Hematopoietic multipotent progenitor cell treated with erythropoietin and hydrocortisone succinate and interleukin-3 and kit ligand, for 4 days (in vitro differentiated cells): Measurements from ENCODE around the gene TTC36.
A peak's percentile ranks its signal among the peaks of the same experiment; 100 is the strongest.
"Not testable (repeated sequence)": the region's sequence is repeated elsewhere in the genome, so short reads cannot be mapped to it uniquely, and the experiment has no call there.

Experiments
- DNase-seq: peaks from one replicate; pipeline ENCODE4 v3.0.0-alpha.2; 2015

The TTC36 gene

GRCh38 chr11:118532852-118533768 lies 5.8 kb downstream of the TTC36 start:
- no peak for DNase-seq

GRCh38 chr11:118533769-118534729 lies 6.8 kb downstream of the TTC36 start:
- DNase-seq, result no peak

DNA sequence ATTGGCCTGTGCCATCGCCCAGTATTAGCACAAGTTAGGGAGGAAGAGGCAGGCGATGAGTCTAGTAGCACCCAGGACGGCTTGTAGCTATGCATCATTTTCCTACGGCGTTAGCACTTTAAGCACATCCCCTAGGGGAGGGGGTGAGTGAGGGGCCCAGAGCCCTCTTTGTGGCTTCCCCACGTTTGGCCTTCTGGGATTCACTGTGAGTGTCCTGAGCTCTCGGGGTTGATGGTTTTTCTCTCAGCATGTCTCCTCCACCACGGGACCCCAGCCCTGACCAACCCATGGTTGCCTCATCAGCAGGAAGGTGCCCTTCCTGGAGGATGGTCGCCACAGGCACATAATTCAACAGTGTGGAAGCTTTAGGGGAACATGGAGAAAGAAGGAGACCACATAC lies 8.0 kb downstream of the TTC36 start:
- no peak for DNase-seq

DNA sequence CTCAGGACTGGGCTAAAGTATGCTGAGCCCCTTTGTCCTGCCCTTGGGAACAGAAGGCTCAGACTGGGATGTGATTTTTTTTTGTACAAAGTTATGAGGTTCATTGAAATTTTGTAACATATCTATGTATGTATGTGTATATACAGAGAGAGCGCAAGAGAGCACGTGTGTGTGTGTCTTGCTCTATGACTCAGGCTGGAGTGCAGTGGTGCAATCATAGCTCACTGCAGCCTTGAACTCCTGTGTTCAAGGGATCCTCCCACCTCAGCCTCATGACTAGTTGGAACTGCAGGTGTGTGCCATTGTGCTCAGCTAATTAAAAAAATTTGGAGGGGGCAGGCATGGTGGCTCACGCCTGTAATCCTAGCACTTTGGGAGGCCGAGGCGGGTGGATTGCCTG lies 9.5 kb downstream of the TTC36 start:
- DNase-seq, result no peak

GRCh38 chr11:118537409-118537980 lies 10.2 kb downstream of the TTC36 start:
- DNase-seq, result no peak

GRCh38 chr11:118544010-118544646 lies 16.9 kb downstream of the TTC36 start:
- DNase-seq, result no peak

DNA sequence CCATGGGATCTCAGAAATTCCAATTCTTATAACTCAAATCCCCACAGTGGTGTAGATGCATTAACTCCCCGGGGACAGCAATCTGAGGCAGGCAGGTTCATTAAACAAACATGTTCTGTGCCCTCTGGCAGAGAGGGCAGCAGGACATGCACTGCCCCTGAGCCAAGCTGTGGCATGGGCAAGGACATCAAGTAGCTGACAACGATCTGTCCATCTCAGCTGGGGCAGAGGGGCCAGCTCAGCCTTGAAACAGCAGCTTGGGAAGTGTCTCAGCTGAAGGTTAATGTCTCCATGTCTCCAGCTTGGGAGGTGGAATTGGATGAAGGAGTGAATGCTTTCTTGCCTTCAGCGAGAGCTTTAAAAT lies 17.4 kb downstream of the TTC36 start:
- DNase-seq, result no peak

DNA sequence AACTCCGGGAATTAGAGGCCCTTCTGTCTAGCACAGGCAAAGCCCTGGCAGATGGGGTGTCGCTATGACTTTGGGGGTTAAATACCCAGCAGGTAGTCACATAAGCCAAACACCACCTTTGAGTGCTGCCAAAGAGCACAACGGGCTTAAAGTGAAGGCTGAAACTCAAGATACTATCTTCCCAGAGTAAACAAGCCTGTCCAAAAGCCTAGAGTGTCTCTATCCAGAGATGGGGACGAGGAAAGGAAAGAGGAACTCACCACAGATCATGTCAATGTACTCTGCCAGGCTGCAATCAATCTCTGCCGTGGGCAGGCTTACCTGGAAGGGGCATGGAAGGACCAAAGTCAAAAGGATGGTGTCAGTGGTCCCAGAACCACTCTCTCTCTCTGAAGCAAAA lies 18.3 kb downstream of the TTC36 start:
- no peak for DNase-seq

DNA sequence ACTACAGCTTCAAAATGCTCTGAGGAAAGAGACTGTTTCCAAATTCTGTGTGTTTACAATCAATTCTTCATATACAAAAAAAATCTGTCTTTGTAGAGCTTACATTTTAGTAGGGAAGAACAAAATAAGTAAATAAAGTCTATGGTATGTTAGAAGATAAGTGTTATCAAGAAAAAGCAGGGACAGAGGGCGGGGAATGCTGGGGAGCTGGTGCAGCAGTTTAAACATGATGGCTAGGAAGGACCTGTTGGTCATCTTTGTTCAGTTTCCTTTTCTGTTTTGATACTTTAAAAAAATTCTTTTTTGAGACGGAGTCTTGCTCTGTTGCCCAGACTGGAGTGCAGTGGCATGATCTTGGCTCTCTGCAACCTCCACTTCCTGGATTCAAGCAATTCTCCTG lies 19.9 kb downstream of the TTC36 start:
- peak; percentile 37 for DNase-seq

DNA sequence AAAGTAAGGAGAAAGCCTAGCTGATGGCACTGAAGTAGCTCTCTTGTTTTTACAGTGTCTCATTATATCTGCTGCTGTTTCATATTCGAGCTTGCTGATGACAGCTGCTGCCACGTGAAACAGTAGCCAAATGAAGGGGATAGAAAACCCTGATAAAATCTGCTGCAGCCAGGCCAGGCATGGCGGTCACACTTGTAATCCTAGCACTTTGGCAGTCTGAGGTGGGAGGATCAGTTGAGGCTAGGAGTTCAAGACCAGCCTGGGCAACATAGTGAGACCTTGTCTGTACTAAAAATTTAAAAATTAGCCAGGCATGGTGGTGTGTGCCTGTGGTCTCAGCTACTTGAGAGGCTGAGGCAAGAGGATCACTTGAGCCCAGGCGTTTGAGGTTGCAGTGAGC lies 25.1 kb downstream of the TTC36 start:
- no peak for DNase-seq

GRCh38 chr11:118560806-118561205 lies 33.5 kb downstream of the TTC36 start:
- DNase-seq, result no peak

DNA sequence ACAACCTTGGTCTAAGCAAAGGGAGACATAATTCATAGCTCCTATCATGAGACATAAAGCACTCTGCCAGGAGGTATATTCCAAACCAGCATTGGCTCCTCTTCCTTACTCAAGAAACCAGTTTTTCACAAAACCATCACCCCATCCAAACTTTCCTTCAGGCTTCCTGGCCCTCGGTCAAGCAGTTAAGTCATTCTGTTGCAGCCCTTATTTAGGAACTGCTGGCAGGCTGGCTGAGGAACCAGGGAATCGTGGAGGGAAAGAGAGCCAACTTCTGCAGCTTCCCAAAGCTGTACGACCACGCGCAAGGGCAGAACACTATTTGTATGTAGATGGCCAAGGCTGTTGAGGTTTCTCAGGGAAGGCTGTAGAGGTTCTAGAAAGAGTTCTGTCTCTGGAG lies 37.8 kb downstream of the TTC36 start:
- DNase-seq, result no peak

GRCh38 chr11:118569670-118570069 lies 42.4 kb downstream of the TTC36 start:
- no peak for DNase-seq

DNA sequence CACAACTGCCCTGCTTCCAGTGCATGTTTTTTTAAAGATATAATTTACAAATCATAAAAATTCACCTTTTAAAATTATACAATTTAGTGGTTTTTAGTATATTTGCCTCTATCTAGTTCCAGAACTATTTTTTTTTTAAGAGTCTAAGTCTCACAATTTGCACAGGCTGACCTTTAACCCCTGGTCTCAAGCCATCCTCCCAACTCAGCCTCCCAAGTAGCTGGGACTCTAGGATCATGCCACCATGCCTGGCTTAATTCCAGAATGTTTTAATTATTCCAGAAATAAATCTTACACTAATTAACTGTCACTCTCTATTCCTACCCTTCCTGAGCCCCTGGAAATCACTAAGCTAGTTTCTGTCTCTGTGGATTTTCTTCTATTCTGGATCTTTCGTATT lies 43.5 kb downstream of the TTC36 start:
- no peak for DNase-seq

DNA sequence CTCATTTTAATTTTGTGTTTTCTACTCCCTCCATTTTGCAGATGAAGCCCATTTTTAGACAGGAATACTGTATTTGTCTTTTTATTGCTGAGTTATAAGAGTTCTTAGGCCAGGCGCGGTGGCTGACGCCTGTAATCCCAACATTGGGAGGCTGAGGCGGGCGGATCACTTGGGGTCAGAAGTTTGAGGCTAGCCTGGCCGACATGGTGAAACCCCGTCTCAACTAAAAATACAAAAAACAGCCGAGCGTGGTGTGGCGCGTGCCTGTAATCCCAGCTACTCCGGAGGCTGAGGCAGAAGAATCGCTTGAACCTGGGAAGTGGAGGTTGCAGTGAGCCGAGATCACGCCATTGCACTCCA lies 44.4 kb downstream of the TTC36 start:
- peak; percentile 18 for DNase-seq

DNA sequence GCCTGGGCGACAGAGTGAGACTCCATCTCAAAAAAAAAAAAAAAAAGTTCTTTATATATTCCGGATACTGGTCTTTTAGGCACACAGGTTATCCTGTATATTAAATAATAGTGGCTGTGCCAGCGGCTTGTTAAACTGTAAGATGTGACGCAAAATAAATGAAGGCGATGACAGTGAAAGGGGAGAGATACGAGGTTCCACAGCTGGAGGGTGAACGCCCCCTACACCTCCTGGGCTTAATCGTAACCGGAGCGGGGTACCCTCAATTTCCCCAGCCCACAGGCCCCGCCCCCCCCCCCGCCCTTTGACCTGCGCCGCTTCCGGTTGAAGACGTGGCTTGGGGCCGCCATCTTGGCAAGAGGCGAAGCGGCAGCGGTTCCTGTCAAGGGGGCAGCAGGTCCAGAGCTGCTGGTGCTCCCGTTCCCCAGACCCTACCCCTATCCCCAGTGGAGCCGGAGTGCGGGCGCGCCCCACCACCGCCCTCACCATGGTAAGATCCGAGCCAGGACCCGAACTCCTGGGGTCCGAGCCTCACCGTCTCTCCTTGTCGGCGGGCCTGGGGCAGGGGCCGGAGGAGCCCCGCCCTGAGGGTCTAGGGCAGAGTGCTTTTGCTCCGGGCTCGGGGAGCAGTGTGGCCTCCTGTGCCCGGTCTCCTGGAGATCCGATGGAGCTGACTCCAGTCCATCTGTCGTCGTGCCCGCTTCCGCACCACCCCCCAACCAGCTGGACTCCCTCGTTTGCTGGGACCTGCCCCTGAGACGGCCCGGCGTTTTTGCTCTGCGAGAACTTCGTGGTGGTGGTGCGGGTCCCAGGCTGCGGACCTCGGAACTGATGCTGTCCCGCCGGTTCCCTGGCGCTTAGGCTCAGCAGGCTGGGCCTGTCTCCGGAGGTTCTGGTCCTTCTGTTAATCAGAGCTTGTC lies 45.0 kb downstream of the TTC36 start, which contains the start of gene ARCN1:
ARCN1 (plus strand) TSS at position 349 of the 920 bp plus-strand sequence; CDS start at position 488, 139 bp downstream.
- peak; percentile 94 for DNase-seq

DNA sequence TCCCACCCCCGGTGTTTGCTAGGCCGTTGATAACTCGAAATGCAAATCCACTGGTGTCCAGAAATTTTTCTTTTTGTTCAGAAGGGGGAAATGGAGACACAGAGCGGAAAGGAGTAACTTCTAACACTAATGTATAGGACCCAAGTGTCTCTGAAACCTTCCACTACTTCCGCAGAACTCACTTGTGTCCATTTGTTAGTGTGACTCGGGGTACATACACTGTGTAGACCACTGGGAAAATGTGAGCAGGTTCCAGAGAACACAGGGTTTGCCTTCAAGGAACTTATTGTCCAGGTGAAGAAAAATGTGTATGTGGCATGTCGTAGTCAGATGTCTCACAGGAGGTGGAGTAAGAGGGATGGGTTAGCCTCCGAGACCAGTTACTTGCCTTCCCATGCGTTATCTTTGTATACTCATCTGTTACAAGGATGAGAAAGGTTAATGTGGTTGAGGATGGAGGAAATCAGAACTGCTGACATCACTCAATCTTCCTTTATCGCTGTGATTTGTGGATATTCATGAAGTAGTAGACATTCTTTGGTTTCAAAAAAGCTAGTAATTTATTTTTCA lies 45.8 kb downstream of the TTC36 start:
- DNase-seq, result peak; percentile 77

DNA sequence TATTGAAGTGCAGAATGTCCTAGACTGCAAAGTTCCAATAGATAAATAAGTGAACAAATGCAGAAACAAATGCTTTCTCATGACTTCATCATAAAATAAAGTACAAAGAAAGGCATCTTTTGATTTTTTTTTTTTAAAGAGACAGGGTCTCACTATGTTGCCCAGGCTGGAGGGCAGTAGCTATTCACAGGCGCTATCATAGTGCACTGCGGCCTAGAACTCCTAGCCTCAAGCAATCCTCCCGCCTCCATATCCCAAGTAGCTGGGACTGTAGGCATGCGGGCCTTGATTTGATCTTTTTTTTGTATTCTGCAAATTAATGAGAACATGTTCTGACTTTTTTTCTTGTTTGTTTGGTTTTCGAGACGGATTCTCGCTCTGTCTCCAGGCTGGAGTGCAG lies 47.4 kb downstream of the TTC36 start:
- DNase-seq, result no peak

- not testable (repeated sequence) for DNase-seq
These were observed 50.7 kb downstream of the TTC36 start for GRCh38 chr11:118577995-118578394.
